GM18873 (cell line): ENCODE results near the gene TMEM63A.

Experiments
- ATAC-seq: cut with Tn5 transposase; IDR thresholded peaks from one replicate; pipeline ENCODE4 v1.9.1; 2021; ENCODE audit warnings: mild to moderate bottlenecking, moderate library complexity, moderate number of reproducible peaks; ENCODE audit not compliant: unreplicated experiment, low FRiP score

TMEM63A gene

GRCh38 chr1:225870911-225871310 is 11.3 kb downstream of the TMEM63A start:
- no peak for ATAC-seq

- ATAC-seq = no peak
Observed at GRCh38 chr1:225868631-225869330, 13.4 kb downstream of the TMEM63A start.

GRCh38 chr1:225866981-225867380 is 15.2 kb downstream of the TMEM63A start:
- no peak for ATAC-seq

GRCh38 chr1:225866061-225866837 is 15.9 kb downstream of the TMEM63A start:
- no peak for ATAC-seq

GRCh38 chr1:225865514-225865913 is 16.7 kb downstream of the TMEM63A start:
- ATAC-seq = no peak

GRCh38 chr1:225863167-225863566 is 19.0 kb downstream of the TMEM63A start:
- ATAC-seq = no peak

GRCh38 chr1:225862581-225862950 is 19.6 kb downstream of the TMEM63A start:
- ATAC-seq = no peak

GRCh38 chr1:225861834-225862580 is 20.2 kb downstream of the TMEM63A start:
- ATAC-seq = no peak

GRCh38 chr1:225860876-225861441 is 21.2 kb downstream of the TMEM63A start:
- no peak for ATAC-seq

GRCh38 chr1:225860107-225860506 is 22.1 kb downstream of the TMEM63A start:
- no peak for ATAC-seq

GRCh38 chr1:225859151-225859550 is 23.0 kb downstream of the TMEM63A start:
- no peak for ATAC-seq

- ATAC-seq = no peak
Observed at GRCh38 chr1:225857256-225857655, 24.9 kb downstream of the TMEM63A start.

GRCh38 chr1:225855503-225856300 is 26.5 kb downstream of the TMEM63A start:
- ATAC-seq = no peak

GRCh38 chr1:225853441-225853840 is 28.7 kb downstream of the TMEM63A start:
- ATAC-seq = no peak

GRCh38 chr1:225852413-225853124 is 29.6 kb downstream of the TMEM63A start:
- ATAC-seq = no peak

GRCh38 chr1:225851805-225852204 is 30.4 kb downstream of the TMEM63A start:
- ATAC-seq = no peak

- ATAC-seq = no peak
Observed at GRCh38 chr1:225850370-225850769, 31.8 kb downstream of the TMEM63A start.

- ATAC-seq = no peak
Observed at GRCh38 chr1:225849925-225850324, 32.3 kb downstream of the TMEM63A start.
